ENCODE measurements around the gene PCGF1. TPM values are rescaled to one million over a fixed set of nuclear protein-coding genes. Genes with fewer than 3 reads are reported as not detected.

Gene PCGF1
- total and polyA plus RNA-seq, 2 of the 8 experiments (the other 6 are each of a cell fraction or from before 2014, with no cell fraction given) = 10.0 to 23.7 TPM

- TF ChIP-seq CTBP2 (IDR thresholded peaks at IDR 0.05; ENCODE audit: borderline replicate concordance, insufficient read depth, insufficient read length, low read length) = peak; percentile 29
Observed at GRCh38 chr2:74513605-74514367, 6.3 kb upstream of the PCGF1 start (continued).
